Kidney (tissue), 14 donors: Measurements from ENCODE around the gene HSD11B2. TPM values are rescaled to one million over a fixed set of nuclear protein-coding genes. Genes with fewer than 3 reads are reported as not detected.

Experiments
- DNase-seq, 5 donors: peaks; one replicate each; pipeline ENCODE4 v3.0.0-alpha.2; 2013 to 2020
- FAIRE-seq: peaks from 2 replicates; lab custom pipeline; 2012; peaks lifted over from hg19 to GRCh38; lab: Jason Lieb, UNC
- H3K27ac ChIP-seq, 2 donors: one replicate each; pipeline ENCODE4 v1.7.0; 2013; ENCODE audit warnings: low read depth in 2 of 2, low read length in 2 of 2, inconsistent platforms in 1 of 2
- H3K27me3 ChIP-seq: one replicate; pipeline ENCODE4 v1.7.1; 2013; ENCODE audit warnings: low read length, inconsistent platforms; ENCODE audit not compliant: control insufficient read depth, insufficient read depth
- H3K36me3 ChIP-seq, 3 donors: one replicate each; pipeline versions ENCODE4 v1.7.0 to v1.7.1; 2013; ENCODE audit warnings: low read length in 3 of 3, control low read depth in 1 of 3, inconsistent platforms in 1 of 3; ENCODE audit not compliant: insufficient read depth in 3 of 3, control insufficient read depth in 2 of 3
- H3K4me1 ChIP-seq, 3 donors: one replicate each; pipeline versions ENCODE4 v1.7.0 to v1.7.1; 2013; ENCODE audit warnings: low read length in 3 of 3, inconsistent platforms in 1 of 3, low read depth in 1 of 3; ENCODE audit not compliant: control insufficient read depth in 2 of 3, insufficient read depth in 2 of 3
- H3K4me3 ChIP-seq, 3 donors: one replicate each; pipeline versions ENCODE4 v1.7.0 to v1.8.1; 2013; ENCODE audit warnings: low read length in 3 of 3, control low read depth in 1 of 3, inconsistent platforms in 1 of 3
- H3K9ac ChIP-seq, 3 donors: one replicate each; pipeline versions ENCODE4 v1.7.0 to v1.7.1; 2013; ENCODE audit warnings: low read length in 3 of 3, control low read depth in 1 of 3, inconsistent platforms in 1 of 3
- H3K9me3 ChIP-seq, 3 donors: one replicate each; pipeline versions ENCODE4 v1.7.0 to v1.7.1; 2013; ENCODE audit warnings: low read length in 3 of 3, control low read depth in 1 of 3, inconsistent platforms in 1 of 3; ENCODE audit not compliant: control insufficient read depth in 2 of 3, insufficient read depth in 1 of 3
- intact Hi-C: fragments of 100-400 bp; cut with DNase I; formaldehyde crosslinking; loops from one replicate; pipeline ENCODE4 v1.11.1; 2022
- polyA plus RNA-seq: library from polyadenylated mRNA; stranded (reverse); fragments of 350-450 nt; fragmentation: Illumina TruSeq; extraction: RNeasy Lipid Tissue Mini Kit (QIAGEN cat#74804); gene quantifications from one replicate; pipeline ENCODE4 v1.2.3, GENCODE V29; 2014; ENCODE audit warnings: low read depth, low replicate concordance; ENCODE audit not compliant: insufficient read depth
- total RNA-seq: library from RNA; stranded (reverse); fragmentation: NEBNext Ultra II Directional; extraction: Animal tissue kit (Norgen Biotek cat#: 25700); gene quantifications from one replicate; pipeline ENCODE4 v1.2.1, GENCODE V29; 2021
- TF ChIP-seq, protein P1 (sequence below): IDR thresholded peaks from 3 replicates; pipeline ENCODE4 v1.5.1; 2012; ENCODE audit warnings: mild to moderate bottlenecking, moderate library complexity, borderline replicate concordance; ENCODE audit not compliant: insufficient read depth; ENCODE audit errors: extremely low read depth
- donor health status: control.
- donor health status: control.
- donor health status: control.
- donor health status: control.
- donor health status: control.
- donor health status: DM: yes; HTN: yes; CAD: no.
- donor health status: Normal renal cell carcinoma (clear cell type).

HSD11B2 gene
- total and polyA plus RNA-seq, 2 donors from 2014 or later = 139 to 1,022 TPM

DNA sequence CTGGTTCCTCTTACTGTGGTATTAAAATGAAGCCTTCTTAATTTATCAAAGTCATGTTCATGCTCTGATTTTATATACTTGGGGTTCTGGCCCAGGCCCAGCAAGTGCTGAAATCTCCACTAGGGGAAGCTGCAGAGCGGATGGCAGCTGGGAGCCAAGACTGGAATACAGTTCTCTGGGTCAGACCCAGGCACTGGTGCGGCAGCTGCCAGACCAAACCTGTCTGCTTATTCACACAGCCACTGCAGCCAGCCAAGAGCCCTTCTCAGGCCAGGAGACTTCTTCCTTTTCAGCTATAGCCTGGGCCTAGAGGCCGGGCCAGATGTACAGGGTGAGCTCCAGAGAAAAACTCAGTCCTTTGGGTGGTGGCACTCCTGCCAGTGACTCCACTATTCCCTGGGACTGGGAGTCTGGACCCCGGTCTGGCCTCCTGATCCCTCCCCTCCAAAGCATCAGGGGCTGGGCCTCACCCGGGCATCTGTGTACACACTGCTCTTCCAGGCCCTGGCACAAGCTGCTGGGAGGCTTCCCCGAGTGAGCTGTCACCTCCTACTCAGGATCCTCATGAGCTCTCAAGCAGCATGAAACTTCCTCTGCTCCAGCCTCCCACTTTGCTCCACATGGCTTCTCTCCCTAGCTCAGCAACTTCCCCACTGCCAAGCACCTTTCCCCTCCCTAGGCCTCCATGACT is 25.6 kb downstream of the HSD11B2 start:
- Histone ChIP-seq H3K36me3 (peaks cover 0 to 15% (median 10%) of the 10 kb centered on the region in 3 donors), H3K4me3 (no peak overlapping the region), H3K9ac (peak overlapping the region in 1 of 3 donors; percentile 72), H3K27ac (peak overlapping the region; percentile 49 to 91), H3K9me3 (no peaks in the 10 kb centered on the region), H3K4me1 (peaks cover 0 to 62% (median 54%) of the 10 kb centered on the region in 3 donors), H3K27me3 (no peaks in the 10 kb centered on the region)
- TF ChIP-seq, protein P1, sequence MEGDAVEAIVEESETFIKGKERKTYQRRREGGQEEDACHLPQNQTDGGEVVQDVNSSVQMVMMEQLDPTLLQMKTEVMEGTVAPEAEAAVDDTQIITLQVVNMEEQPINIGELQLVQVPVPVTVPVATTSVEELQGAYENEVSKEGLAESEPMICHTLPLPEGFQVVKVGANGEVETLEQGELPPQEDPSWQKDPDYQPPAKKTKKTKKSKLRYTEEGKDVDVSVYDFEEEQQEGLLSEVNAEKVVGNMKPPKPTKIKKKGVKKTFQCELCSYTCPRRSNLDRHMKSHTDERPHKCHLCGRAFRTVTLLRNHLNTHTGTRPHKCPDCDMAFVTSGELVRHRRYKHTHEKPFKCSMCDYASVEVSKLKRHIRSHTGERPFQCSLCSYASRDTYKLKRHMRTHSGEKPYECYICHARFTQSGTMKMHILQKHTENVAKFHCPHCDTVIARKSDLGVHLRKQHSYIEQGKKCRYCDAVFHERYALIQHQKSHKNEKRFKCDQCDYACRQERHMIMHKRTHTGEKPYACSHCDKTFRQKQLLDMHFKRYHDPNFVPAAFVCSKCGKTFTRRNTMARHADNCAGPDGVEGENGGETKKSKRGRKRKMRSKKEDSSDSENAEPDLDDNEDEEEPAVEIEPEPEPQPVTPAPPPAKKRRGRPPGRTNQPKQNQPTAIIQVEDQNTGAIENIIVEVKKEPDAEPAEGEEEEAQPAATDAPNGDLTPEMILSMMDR = no peak
- FAIRE-seq = no peak
- peak in 1 of 5 donors; percentile 68 for DNase-seq
- intact Hi-C loops = no loop called here

DNA sequence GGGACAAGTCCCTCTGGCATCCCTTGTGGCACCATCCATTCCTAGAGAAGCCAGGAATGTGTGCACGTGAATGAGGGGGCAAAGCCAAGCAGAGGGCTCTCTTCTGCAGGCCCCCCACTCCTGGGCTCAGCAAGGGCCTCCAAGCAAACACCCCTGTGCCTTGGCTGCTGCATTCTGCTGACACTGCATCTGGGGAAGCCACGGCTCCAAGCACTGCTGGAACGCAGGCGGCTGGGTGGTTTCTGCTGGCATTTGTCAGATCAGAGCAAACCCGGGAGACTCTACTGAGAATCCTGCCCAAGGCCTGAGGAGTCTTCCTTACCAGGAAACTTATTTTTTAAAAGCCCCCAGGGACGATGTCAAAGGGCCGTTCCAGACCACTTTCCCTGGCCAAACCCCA is 26.7 kb downstream of the HSD11B2 start:
- TF ChIP-seq, protein P1 = no peak
- Histone ChIP-seq H3K9ac (peak overlapping the region in 1 of 3 donors; percentile 72), H3K27me3 (no peaks in the 10 kb centered on the region), H3K4me3 (no peak overlapping the region), H3K27ac (peak overlapping the region; percentile 80 to 91), H3K9me3 (no peaks in the 10 kb centered on the region), H3K36me3 (peaks cover 0 to 8% (median 3%) of the 10 kb centered on the region in 3 donors), H3K4me1 (peaks cover 0 to 65% (median 61%) of the 10 kb centered on the region in 3 donors)
- intact Hi-C loops = no loop called here
- FAIRE-seq (no peak), DNase-seq (no peak)

GRCh38 chr16:67458121-67458641 is 27.3 kb downstream of the HSD11B2 start:
- H3K27me3 ChIP-seq = no peaks in the 10 kb centered on the region
- FAIRE-seq = no peak
- H3K9me3 ChIP-seq = no peaks in the 10 kb centered on the region
- DNase-seq = peak in 3 of 5 donors; percentile 44 to 78 (median 57)
- H3K4me1 ChIP-seq = peaks cover 0 to 71% (median 64%) of the 10 kb centered on the region in 3 donors
- H3K4me3 ChIP-seq = peak overlapping the region in 1 of 3 donors; percentile 22
- peaks cover 0 to 3% (median under 1%) of the 10 kb centered on the region in 3 donors for H3K36me3 ChIP-seq
- intact Hi-C loops = no loop called here
- H3K27ac ChIP-seq = peak overlapping the region; percentile 80 to 91
- TF ChIP-seq, protein P1 = no peak
- peak overlapping the region in 2 of 3 donors; percentile 1 to 72 for H3K9ac ChIP-seq
